ENCODE results near the gene B4GALT6. TPM values are rescaled to one million over a fixed set of nuclear protein-coding genes. Genes with fewer than 3 reads are reported as not detected.

The B4GALT6 gene
- total and polyA plus RNA-seq, 2 donors, result 3.2 to 7.5 TPM

DNA sequence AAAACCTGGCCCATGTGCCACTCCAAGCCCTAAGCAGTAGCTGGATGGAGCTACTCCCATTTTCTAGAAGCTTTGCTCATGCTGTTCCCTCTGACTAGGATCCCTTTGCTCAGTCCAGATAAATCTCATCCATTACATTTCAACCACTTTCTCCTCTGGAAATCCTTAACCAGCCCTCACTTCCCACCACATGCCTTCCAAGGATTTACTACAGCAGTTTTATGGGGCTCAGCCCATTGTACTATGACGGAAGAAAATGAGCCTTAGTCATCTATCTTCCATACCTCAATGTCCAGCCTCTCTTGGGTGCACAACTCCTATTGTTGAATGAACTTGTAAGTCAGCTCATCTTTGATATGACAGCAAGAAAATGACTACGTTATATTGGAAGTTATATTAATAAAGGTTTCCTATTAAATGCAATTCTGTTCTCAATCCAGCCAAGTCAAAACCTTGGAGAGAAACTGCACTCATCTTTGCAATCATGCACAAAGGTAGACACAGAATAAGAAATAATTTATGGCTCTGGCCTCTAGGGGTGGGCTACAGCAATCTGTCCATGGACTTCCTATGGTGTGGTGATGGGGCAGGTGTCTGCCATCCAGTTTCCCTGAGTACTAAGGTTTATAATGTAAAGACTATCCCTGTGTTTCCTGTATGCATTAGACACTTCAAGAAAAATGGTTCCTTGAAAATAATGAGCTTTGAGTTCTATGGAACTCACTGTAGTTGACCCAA, 3.4 kb downstream of the B4GALT6 start:
- WGBS, result 85% methylated on average over 2 of the region's 2 CpGs
- DNase-seq (ENCODE audit: extremely low spot score), result no peak
- H3K27ac ChIP-seq (ENCODE audit: low read depth), result no peak overlapping the region

DNA sequence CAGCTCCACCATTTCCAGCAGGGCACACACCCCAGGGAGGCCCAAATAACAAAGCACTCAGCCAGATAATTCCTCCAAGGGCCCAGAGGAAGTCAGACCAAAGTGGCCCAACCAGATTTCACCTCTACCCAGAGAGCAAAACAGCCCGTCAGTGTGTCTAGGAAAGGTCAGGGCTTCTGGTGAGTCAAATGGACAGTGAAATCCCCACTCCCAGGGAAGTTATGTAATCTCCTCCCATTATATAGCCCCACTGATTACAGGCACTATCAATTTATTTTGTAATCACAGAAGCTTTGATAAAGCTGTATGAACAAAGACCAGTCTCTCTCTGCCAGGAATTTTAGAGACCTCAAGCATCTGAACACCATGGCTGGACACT, 4.0 kb downstream of the B4GALT6 start:
- Histone ChIP-seq H3K4me1 (ENCODE audit: insufficient read depth) (no peaks in the 10 kb centered on the region), H3K4me3 (ENCODE audit: low read depth, low read length) (no peak overlapping the region), H3K36me3 (ENCODE audit: insufficient read depth) (no peaks in the 10 kb centered on the region), H3K27ac (ENCODE audit: low read depth) (no peak overlapping the region)
- WGBS, result 67% methylated on average over 1 of the region's 1 CpG
- DNase-seq (ENCODE audit: extremely low spot score), result no peak

More for the DNA sequence above, 3.4 kb downstream of the B4GALT6 start:
- H3K36me3 ChIP-seq (ENCODE audit: insufficient read depth), result no peaks in the 10 kb centered on the region
- H3K4me1 ChIP-seq (ENCODE audit: insufficient read depth), result no peaks in the 10 kb centered on the region
- H3K4me3 ChIP-seq (ENCODE audit: low read depth, low read length), result no peak overlapping the region

DNA sequence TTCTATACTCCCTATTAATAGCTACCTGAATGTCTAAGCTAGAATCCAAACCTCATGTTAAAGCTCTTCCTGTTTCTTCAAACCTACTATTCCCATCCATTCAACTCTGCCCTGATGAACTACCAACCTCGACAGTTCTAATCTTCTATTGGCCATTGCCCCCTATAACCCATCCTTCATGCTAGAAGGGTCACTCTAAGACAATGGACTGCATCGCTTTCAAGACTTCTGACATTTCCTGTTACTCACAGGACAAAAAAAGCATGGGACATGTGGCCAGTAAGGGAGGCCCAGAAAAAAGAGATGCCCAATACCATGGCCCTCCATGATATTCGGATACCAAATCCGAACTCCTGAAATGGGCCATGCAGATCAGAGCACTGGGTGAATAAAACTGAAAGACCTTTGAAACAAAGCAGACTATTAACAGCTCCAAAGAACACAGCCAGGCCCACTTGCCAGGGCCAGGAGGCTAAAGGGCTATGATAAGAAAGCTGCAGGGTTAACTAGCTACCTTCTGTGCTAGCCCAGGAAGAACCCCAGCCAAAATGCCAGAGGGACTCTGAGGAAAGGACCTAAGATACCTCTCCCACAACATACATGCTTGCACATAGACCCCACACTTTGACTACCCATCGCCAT, 4.5 kb downstream of the B4GALT6 start:
- 92% methylated on average over 5 of the region's 5 CpGs for WGBS
- DNase-seq (ENCODE audit: extremely low spot score), result no peak
- Histone ChIP-seq H3K4me1 (ENCODE audit: insufficient read depth) (no peaks in the 10 kb centered on the region), H3K36me3 (ENCODE audit: insufficient read depth) (no peaks in the 10 kb centered on the region), H3K4me3 (ENCODE audit: low read depth, low read length) (no peak overlapping the region), H3K27ac (ENCODE audit: low read depth) (no peak overlapping the region)

DNA sequence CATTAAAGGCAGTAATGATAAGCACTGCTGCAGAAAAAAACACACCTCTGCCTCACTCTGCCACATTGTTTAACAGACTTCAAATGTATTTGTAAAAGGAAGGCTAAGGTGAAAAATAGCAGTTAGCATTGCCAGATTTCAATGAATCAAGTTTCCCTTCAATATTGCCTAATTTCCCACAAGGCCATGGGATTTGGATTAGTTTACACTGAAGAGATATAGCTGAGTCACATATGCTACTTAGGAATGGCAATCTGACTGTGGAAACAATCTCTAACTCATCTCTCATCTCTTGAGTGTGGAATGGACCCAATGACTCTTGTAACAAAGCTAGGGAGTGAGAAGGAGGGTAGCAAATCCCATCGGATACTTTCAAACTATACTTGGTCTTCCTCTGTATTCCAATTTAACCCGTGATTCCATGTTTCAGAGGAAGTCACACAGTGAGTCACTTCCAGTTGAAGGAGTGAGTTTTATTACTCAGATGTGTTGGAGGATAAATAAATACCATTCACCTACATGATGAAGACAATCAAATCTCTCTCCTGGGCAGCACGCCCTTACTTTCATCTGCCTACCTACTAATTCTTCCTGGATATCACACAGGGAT, 5.1 kb downstream of the B4GALT6 start:
- no peak overlapping the region for H3K4me3 ChIP-seq (ENCODE audit: low read depth, low read length)
- DNase-seq (ENCODE audit: extremely low spot score), result no peak
- 75% methylated on average over 3 of the region's 3 CpGs for WGBS
- no peak overlapping the region for H3K27ac ChIP-seq (ENCODE audit: low read depth)
- H3K36me3 ChIP-seq (ENCODE audit: insufficient read depth), result no peaks in the 10 kb centered on the region
- no peaks in the 10 kb centered on the region for H3K4me1 ChIP-seq (ENCODE audit: insufficient read depth)

DNA sequence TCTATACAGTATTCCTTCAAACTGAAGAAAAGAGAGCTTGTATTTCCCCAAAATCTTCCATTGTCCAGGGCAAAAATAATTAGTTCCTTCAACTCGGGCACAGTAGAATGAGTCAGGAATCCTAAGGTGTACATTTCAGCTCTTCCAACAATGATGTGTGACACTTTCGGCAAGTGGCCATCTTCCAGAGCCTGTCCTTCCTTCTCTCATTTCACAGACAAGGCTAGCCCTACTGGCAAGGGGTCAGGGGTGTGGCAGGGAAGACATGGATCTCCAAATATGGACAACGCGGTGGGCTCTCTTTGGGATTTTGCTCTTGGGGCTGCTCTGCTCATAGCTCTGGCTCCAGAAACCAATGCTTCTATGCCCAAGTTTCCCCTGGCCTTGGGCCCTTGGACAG, 6.0 kb downstream of the B4GALT6 start:
- no peaks in the 10 kb centered on the region for H3K36me3 ChIP-seq (ENCODE audit: insufficient read depth)
- 91% methylated on average over 4 of the region's 4 CpGs for WGBS

DNA sequence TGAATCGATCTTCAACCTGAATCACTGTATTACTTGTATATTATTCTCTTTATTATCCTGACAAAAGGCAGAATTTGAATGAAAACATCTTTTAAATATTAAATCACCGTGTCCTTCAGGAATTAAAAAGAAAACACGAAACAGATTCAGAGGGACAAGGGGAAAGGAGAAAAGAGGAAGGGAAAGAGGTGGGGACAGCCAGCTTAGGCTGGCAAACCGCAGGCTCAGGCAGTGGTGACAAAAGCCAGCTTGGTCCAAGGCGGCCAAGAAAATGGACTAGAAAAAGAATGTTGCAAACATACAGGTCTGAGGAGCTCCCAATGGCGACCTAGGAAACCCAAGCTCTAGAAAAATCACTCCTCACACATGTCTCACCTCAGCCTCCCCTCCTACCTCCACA, 6.8 kb downstream of the B4GALT6 start:
- Histone ChIP-seq H3K36me3 (ENCODE audit: insufficient read depth) (no peaks in the 10 kb centered on the region), H3K27ac (ENCODE audit: low read depth) (no peak overlapping the region), H3K4me1 (ENCODE audit: insufficient read depth) (no peaks in the 10 kb centered on the region), H3K4me3 (ENCODE audit: low read depth, low read length) (no peak overlapping the region)
- no peak for DNase-seq (ENCODE audit: extremely low spot score)
- WGBS, result 90% methylated on average over 6 of the region's 6 CpGs

More for the DNA sequence above, 6.0 kb downstream of the B4GALT6 start:
- DNase-seq (ENCODE audit: extremely low spot score), result no peak
- Histone ChIP-seq H3K4me3 (ENCODE audit: low read depth, low read length) (no peak overlapping the region), H3K4me1 (ENCODE audit: insufficient read depth) (no peaks in the 10 kb centered on the region), H3K27ac (ENCODE audit: low read depth) (no peak overlapping the region)

DNA sequence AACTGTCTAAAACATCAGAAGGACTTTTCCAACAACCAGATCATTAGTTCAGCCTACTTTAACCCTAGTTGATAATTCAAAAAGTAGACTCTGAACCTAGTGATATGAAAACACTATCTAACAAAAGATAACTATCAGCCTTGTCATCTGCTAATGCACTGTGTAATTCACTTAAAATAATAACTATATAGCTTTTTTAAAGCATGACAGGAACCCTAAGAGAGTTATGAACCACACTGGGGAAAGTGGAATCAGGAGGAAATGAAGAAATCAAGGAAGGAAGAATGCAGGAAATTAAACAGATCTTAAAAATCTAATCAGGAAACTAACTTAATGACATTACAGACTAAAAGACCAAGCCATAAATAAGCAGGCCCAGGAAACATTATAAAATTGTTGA, 9.0 kb downstream of the B4GALT6 start:
- no peak for DNase-seq (ENCODE audit: extremely low spot score)
- no peaks in the 10 kb centered on the region for H3K4me1 ChIP-seq (ENCODE audit: insufficient read depth)
- no peak overlapping the region for H3K27ac ChIP-seq (ENCODE audit: low read depth)
- H3K36me3 ChIP-seq (ENCODE audit: insufficient read depth), result no peaks in the 10 kb centered on the region
- no peak overlapping the region for H3K4me3 ChIP-seq (ENCODE audit: low read depth, low read length)

DNA sequence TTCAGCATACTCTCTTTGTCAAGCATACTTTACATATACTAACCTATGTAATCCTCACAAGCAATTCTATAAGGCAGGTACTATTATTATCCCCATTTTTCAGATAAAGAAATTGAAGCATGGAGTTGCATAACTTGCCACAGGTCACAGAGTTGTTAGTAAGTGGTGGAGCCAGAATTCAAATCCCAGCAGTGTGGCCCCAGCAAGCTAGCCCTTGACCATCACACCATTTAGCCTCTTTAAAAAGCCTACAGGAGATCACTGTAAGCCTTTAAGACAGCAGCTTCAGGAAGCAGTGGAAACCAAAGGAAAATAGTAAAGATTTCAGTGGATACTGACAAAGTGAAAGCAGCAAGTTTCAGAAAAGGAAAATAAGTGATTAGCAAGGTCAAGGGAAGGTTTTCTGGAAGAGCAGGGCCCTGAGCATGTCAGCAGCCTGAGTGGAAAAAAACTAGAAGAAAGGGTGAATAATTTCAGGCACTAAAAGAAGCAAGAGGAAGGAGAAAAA, 11.7 kb downstream of the B4GALT6 start:
- H3K36me3 ChIP-seq (ENCODE audit: insufficient read depth), result no peaks in the 10 kb centered on the region
- no peak for DNase-seq (ENCODE audit: extremely low spot score)
- no peaks in the 10 kb centered on the region for H3K4me1 ChIP-seq (ENCODE audit: insufficient read depth)
- H3K27ac ChIP-seq (ENCODE audit: low read depth), result no peak overlapping the region
- H3K4me3 ChIP-seq (ENCODE audit: low read depth, low read length), result no peak overlapping the region

DNA sequence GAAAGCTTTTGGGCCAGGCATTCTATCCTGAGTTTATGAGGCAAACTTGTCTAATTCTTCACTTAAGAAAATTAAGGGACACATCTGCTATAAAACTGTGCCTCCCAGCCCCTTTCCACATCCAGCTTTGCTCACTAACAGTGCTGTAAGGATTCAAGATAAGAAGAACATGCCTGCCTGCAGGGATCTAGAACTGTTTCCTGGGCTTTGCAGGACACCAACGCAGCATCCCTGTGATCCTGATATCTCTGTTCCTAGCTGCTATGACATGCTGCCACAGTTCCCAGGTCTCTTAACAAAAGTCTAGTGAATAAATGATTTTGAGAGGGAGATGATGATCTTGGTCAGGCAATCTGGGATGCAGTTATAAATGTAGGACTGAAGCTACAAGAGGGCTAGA, 12.4 kb downstream of the B4GALT6 start:
- no peak for DNase-seq (ENCODE audit: extremely low spot score)
- 93% methylated on average over 1 of the region's 1 CpG for WGBS
- no peak overlapping the region for H3K4me3 ChIP-seq (ENCODE audit: low read depth, low read length)
- no peak overlapping the region for H3K27ac ChIP-seq (ENCODE audit: low read depth)
- H3K4me1 ChIP-seq (ENCODE audit: insufficient read depth), result no peaks in the 10 kb centered on the region
- H3K36me3 ChIP-seq (ENCODE audit: insufficient read depth), result no peaks in the 10 kb centered on the region

DNA sequence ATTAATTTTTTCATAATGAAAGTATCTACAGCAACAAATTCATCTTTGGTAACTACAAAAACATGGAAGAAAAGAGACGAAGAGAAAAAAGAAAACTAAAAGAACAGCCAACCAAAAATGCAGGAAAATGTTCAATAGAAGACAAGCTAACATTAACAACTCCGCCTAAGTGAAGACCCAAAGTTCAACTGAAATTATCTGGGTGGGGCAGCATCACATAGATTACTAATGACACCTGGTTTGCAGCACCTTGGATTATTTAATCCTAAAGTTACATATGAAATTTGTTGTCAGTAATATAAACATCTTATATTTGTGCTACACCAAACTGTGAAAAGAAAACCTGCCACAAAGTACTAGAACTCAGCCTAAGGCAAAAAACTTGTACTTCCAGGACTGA, 14.8 kb downstream of the B4GALT6 start:
- DNase-seq (ENCODE audit: extremely low spot score), result no peak
- 91% methylated on average over 2 of the region's 2 CpGs for WGBS
- Histone ChIP-seq H3K36me3 (ENCODE audit: insufficient read depth) (no peaks in the 10 kb centered on the region), H3K4me1 (ENCODE audit: insufficient read depth) (no peaks in the 10 kb centered on the region), H3K27ac (ENCODE audit: low read depth) (no peak overlapping the region), H3K4me3 (ENCODE audit: low read depth, low read length) (no peak overlapping the region)

DNA sequence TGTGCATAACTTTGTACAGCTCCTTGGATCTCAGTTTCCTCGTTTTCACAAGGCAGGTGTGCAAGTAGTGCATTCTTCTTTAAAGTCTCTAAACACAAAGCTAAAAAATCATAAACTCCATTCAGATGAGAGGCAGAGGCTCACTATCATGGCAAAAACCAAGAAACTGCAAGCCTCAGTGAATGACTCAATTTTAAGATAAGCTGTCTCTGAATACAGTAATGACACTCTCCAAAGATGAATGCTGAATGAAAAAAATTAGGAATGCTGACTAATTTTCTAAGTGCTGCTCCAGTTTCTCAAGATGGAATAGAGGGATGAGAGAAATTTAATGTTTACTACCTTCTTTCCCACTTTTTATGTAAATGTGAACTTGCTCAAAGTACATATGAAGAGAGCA, 17.2 kb downstream of the B4GALT6 start:
- DNase-seq (ENCODE audit: extremely low spot score), result no peak
- H3K36me3 ChIP-seq (ENCODE audit: insufficient read depth), result no peaks in the 10 kb centered on the region
- WGBS, result 71% methylated on average over 1 of the region's 1 CpG
- no peak overlapping the region for H3K4me3 ChIP-seq (ENCODE audit: low read depth, low read length)
- no peak overlapping the region for H3K27ac ChIP-seq (ENCODE audit: low read depth)
- no peaks in the 10 kb centered on the region for H3K4me1 ChIP-seq (ENCODE audit: insufficient read depth)

DNA sequence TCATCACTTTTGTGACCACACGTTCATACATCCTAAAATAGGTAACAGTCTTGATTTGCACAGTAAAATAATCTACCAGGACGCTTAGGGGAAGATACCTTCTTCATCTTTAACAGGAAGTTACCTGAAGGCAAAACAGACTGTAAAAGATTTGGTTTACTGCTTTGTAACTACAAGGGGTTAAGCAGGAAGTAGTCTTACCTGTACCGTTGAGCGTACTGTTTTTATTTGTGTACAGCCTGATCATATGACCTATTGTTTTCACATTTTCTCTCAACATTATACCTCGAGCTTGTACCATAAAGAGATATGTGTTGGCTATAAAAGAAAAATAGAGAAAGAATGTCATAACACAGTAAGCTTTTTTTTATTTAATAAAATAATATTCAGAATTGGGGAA, 18.3 kb downstream of the B4GALT6 start:
- H3K4me3 ChIP-seq (ENCODE audit: low read depth, low read length), result no peak overlapping the region
- DNase-seq (ENCODE audit: extremely low spot score), result no peak
- WGBS, result 82% methylated on average over 5 of the region's 5 CpGs
- H3K36me3 ChIP-seq (ENCODE audit: insufficient read depth), result no peaks in the 10 kb centered on the region
- no peak overlapping the region for H3K27ac ChIP-seq (ENCODE audit: low read depth)
- H3K4me1 ChIP-seq (ENCODE audit: insufficient read depth), result no peaks in the 10 kb centered on the region

DNA sequence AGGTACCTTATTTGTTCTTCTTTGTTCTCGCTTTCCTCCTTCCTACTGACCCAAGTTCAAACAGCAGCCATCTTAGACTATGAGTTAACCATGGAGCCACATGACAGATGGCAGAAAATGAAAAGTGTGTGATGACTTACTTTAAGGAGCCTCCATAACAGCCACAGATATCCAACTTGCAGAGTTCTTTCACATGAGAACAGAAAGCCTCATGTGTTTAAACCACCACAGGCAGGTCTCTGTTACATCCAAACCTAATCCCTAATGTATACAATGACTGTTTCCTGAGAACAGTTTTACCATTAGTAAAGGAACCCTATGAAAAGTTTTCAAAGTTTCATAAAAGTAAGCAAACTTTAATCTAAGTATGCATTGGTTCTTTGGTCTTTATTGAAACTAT, 20.3 kb downstream of the B4GALT6 start:
- no peaks in the 10 kb centered on the region for H3K36me3 ChIP-seq (ENCODE audit: insufficient read depth)
- H3K27ac ChIP-seq (ENCODE audit: low read depth), result no peak overlapping the region
- no peak overlapping the region for H3K4me3 ChIP-seq (ENCODE audit: low read depth, low read length)
- WGBS, result 98% methylated on average over 1 of the region's 1 CpG
- DNase-seq (ENCODE audit: extremely low spot score), result no peak
- no peaks in the 10 kb centered on the region for H3K4me1 ChIP-seq (ENCODE audit: insufficient read depth)

DNA sequence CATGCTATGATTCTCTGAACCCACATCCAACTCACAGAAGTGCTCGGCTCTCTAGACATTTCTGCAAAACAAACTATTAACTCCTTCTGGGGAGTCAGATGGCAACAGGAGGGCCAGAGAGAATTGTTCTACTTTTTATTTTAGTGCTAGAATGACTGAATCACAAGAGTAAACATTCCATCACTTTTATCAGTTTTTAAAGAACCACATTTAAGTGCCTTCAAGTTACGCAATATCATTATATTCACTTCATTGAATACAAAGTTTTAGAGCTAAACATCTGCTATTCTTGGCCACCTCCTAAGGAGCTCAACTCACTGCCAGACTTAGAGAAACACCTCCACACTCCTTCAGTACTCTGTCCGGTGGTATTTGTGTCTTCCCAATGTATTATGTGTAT, 22.4 kb downstream of the B4GALT6 start:
- Histone ChIP-seq H3K27ac (ENCODE audit: low read depth) (no peak overlapping the region), H3K4me3 (ENCODE audit: low read depth, low read length) (no peak overlapping the region), H3K36me3 (ENCODE audit: insufficient read depth) (no peaks in the 10 kb centered on the region), H3K4me1 (ENCODE audit: insufficient read depth) (no peaks in the 10 kb centered on the region)
- no peak for DNase-seq (ENCODE audit: extremely low spot score)
- WGBS, result 38% methylated on average over 3 of the region's 3 CpGs
